Sciatic nerve (tissue), 2 donors: ENCODE data around the gene CNTNAP3. TPM values are rescaled to one million over a fixed set of nuclear protein-coding genes. Genes with fewer than 3 reads are reported as not detected.
"Not testable (repeated sequence)": the region's sequence is repeated elsewhere in the genome, so short reads cannot be mapped to it uniquely, and the experiment has no call there.

ENCODE experiments used
- ATAC-seq: fragments of 200-7000 bp; cut with Tn5 transposase; one replicate; pipeline ENCODE4 v1.9.1; 2020; ENCODE audit warnings: mild to moderate bottlenecking, moderate library complexity
- DNase-seq: peaks from one replicate; pipeline ENCODE4 v3.0.0-alpha.2; 2020; ENCODE audit warnings: low spot score
- intact Hi-C: fragments of 100-400 bp; cut with DNase I; formaldehyde crosslinking; loops from one replicate; pipeline ENCODE4 v1.14.2; 2022
- total RNA-seq: library from RNA; stranded (reverse); fragmentation: NEBNext Ultra II Directional; extraction: Animal tissue kit (Norgen Biotek cat#: 25700); gene quantifications from one replicate; pipeline ENCODE4 v1.2.1, GENCODE V29; 2021
- donor health status: DM: no; HTN: no; CAD: no.
- donor health status: DM: no; HTN: no; CAD: no.

CNTNAP3 gene
- total RNA-seq, 1 donor from 2014 or later, result 10.5 TPM

GRCh38 chr9:39082574-39082973 lies 205.4 kb downstream of the CNTNAP3 start:
- intact Hi-C loops, ATAC-seq: not testable (repeated sequence)

GRCh38 chr9:39080081-39080480 lies 207.9 kb downstream of the CNTNAP3 start:
- ATAC-seq, intact Hi-C loops, DNase-seq: not testable (repeated sequence)

More at GRCh38 chr9:39082574-39082973, 205.4 kb downstream of the CNTNAP3 start:
- DNase-seq, result not testable (repeated sequence)

GRCh38 chr9:39078621-39079256 lies 209.2 kb downstream of the CNTNAP3 start:
- peak; percentile 26 for ATAC-seq
- intact Hi-C loops, DNase-seq: not testable (repeated sequence)

GRCh38 chr9:39073537-39073936 lies 214.4 kb downstream of the CNTNAP3 start:
- ATAC-seq, result peak; percentile 47
- DNase-seq, intact Hi-C loops: not testable (repeated sequence)

- ATAC-seq, result peak; percentile 17
- intact Hi-C loops, DNase-seq: not testable (repeated sequence)
Measured at GRCh38 chr9:39067683-39068082, 220.3 kb downstream of the CNTNAP3 start.

- intact Hi-C loops, ATAC-seq, DNase-seq: not testable (repeated sequence)
Measured at GRCh38 chr9:39062966-39063365, 225.0 kb downstream of the CNTNAP3 start.

- intact Hi-C loops, DNase-seq: not testable (repeated sequence)
- ATAC-seq, result peak; percentile 41
Measured at GRCh38 chr9:39054453-39054852, 233.5 kb downstream of the CNTNAP3 start.

GRCh38 chr9:39046833-39047232 lies 241.1 kb downstream of the CNTNAP3 start:
- DNase-seq, intact Hi-C loops, ATAC-seq: not testable (repeated sequence)

GRCh38 chr9:39042352-39042803 lies 245.6 kb downstream of the CNTNAP3 start:
- ATAC-seq, intact Hi-C loops, DNase-seq: not testable (repeated sequence)

- DNase-seq, intact Hi-C loops, ATAC-seq: not testable (repeated sequence)
Measured at GRCh38 chr9:39041774-39042173, 246.2 kb downstream of the CNTNAP3 start.

- peak; percentile 15 for ATAC-seq
- DNase-seq, intact Hi-C loops: not testable (repeated sequence)
Measured at GRCh38 chr9:39039148-39039547, 248.8 kb downstream of the CNTNAP3 start.

GRCh38 chr9:39038221-39038620 lies 249.7 kb downstream of the CNTNAP3 start:
- DNase-seq, ATAC-seq, intact Hi-C loops: not testable (repeated sequence)

GRCh38 chr9:39033849-39034248 lies 254.1 kb downstream of the CNTNAP3 start:
- intact Hi-C loops, DNase-seq, ATAC-seq: not testable (repeated sequence)

GRCh38 chr9:39030204-39031019 lies 257.6 kb downstream of the CNTNAP3 start:
- DNase-seq, intact Hi-C loops, ATAC-seq: not testable (repeated sequence)

- intact Hi-C loops, ATAC-seq, DNase-seq: not testable (repeated sequence)
Measured at GRCh38 chr9:39028855-39029254, 259.1 kb downstream of the CNTNAP3 start.

- DNase-seq, ATAC-seq, intact Hi-C loops: not testable (repeated sequence)
Measured at GRCh38 chr9:39028168-39028567, 259.8 kb downstream of the CNTNAP3 start.

GRCh38 chr9:39025911-39026588 lies 261.9 kb downstream of the CNTNAP3 start:
- intact Hi-C loops, ATAC-seq, DNase-seq: not testable (repeated sequence)
